CD4-positive, alpha-beta T cell treated with Interleukin-4 for 4 hours (primary cell): ENCODE data around the gene NCAM1.
"Not testable (repeated sequence)": the region's sequence is repeated elsewhere in the genome, so short reads cannot be mapped to it uniquely, and the experiment has no call there.

Experiments used
- DNase-seq: peaks from one replicate; pipeline ENCODE4 v3.0.0-alpha.2; 2020

The NCAM1 gene

GRCh38 chr11:112961146-112961668 lies at the start of gene NCAM1:
NCAM1 (plus strand) TSS chr11:112961420.
- no peak for DNase-seq

- no peak for DNase-seq
Observed at GRCh38 chr11:112922606-112923005, 38.6 kb upstream of the NCAM1 start.

GRCh38 chr11:112924836-112925235 lies 36.4 kb upstream of the NCAM1 start:
- DNase-seq: not testable (repeated sequence)

DNA sequence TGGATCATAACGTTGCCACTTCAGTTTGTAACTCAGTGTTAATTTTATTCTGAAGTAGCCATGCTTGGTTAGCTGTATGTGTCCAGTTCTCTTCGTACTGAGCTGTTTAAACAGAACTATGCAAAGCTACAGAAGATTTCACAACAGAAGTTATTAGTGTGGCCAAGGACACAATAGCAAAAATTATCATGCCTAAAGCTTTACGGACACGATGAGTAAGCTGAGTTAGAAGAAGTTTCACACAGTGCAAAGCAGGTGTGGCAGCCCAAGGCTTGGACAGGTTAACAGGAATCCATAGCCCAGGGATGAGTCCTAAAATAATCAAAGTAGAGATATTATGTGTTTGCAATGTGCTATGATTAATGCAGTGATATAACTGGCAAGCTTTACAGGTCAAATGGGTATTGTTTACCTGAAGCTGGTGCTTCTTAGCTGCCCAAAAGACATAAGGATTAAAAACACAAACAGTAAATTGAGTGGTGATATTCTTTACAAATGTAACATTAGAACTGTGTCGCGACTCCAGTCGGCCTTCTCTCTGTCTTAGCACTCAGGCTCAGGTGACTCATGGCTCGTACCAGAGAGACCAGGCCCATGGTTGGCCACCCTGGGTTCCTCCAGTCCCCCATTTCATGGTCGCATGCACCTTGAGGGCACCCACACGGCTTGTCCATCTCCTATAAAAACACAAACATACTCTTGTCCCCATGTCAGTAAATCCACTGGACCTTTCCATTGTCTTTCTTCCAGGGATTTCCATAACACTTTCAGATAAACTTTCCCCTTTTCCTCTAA lies 35.5 kb upstream of the NCAM1 start:
- no peak for DNase-seq

DNA sequence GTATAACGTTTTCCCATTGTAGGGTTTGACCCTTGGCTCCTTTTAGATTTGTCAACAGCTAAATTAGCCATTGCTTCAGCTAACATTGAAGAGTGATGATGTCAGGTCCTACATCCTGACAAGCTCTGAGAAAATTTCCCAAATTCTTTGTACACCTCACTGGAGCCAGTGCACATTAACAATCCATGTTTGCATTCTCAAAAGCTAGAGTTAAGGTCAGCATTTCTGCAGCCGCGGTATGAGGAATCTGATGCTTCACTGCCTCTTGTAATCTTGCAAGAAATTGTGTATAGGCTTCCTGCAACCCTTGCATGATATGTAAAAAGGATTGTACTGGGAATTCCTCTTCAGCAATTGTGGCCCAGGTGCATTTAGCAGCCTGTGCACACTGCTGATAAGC lies 33.1 kb upstream of the NCAM1 start:
- DNase-seq: no peak

- DNase-seq: no peak
Observed at GRCh38 chr11:112929432-112929831, 31.8 kb upstream of the NCAM1 start.

GRCh38 chr11:112931703-112932102 lies 29.5 kb upstream of the NCAM1 start:
- no peak for DNase-seq

- DNase-seq: no peak
Observed at GRCh38 chr11:112932593-112932992, 28.6 kb upstream of the NCAM1 start.

DNA sequence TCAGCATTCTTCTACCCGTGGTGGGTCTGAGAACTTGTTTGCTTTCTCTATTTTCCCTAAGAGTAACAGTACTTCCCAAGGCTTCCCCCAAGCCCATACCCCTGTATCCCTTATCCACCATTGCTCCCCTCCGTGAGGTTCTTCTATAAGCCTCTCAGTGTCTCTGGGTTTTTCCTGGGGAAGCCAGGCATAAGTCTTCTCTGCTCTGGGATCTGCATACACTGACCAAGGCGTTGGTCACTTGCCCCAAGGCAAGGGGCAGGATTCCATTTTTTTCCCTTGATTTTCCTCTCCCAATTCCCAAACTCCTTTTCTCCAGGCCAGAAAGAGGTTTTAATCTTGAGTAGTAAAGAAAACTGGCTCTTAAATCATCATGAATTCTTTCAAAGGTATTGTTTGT lies 27.2 kb upstream of the NCAM1 start:
- no peak for DNase-seq

GRCh38 chr11:112941104-112941503 lies 20.1 kb upstream of the NCAM1 start:
- DNase-seq: no peak

GRCh38 chr11:112942966-112943643 lies 18.1 kb upstream of the NCAM1 start:
- no peak for DNase-seq

- DNase-seq: no peak
Observed at GRCh38 chr11:112946866-112947265, 14.4 kb upstream of the NCAM1 start.

DNA sequence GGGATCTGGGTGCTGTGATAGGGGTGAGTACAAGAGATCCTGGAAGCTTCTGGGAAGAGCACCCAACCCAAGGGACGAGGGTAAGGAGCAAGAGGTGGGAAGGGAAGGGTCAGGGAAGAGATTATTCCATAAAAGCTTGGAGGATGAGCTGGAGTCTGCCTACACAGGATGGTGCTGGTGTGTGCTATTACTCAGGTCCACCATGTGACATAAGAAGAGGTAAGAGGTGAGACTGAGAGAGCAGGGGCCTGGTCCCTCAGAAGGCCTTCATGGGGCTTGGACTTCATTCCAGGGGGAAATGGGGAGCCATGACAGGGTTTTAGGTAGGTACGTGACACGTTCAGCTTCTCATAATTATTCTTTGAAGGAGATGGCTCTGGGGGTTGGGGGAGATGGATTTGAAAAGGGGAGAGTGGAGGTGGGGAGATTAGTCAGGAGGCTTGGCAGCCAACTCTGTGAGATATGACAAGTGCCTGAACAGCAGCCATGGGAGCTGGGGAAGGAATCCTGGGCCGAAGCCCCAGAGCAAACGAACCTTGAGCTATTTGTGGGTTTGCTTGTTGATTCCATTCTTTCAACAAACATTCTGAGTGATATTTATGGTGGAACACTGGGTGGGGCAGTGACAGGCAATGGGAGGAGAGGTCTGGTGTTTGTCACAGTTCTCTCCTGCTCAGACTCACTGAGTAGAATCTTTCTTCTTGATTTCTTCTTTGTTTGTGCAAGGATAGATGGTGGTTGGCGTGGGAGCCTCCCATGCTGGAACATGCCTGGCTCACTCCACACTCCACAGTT lies 11.2 kb upstream of the NCAM1 start:
- DNase-seq: no peak

DNA sequence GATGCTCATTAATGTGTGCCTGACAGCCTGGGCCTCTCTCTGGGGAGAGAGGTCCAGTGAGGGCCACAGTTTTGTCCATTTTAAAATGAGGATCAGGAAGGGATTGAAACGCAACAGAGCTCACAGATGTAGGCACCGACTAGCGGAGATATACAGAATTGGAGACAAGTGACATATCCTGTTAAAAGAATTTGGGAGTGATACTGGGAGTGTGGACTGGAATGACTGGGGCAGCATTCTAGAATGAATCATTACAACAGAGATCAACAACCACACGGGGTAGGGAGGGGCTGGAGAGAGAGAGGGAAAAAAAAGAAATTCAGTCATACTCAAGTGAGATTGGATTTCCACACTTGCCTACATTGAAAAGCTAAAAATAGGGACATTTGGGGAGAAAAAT lies 2.5 kb upstream of the NCAM1 start:
- no peak for DNase-seq

DNA sequence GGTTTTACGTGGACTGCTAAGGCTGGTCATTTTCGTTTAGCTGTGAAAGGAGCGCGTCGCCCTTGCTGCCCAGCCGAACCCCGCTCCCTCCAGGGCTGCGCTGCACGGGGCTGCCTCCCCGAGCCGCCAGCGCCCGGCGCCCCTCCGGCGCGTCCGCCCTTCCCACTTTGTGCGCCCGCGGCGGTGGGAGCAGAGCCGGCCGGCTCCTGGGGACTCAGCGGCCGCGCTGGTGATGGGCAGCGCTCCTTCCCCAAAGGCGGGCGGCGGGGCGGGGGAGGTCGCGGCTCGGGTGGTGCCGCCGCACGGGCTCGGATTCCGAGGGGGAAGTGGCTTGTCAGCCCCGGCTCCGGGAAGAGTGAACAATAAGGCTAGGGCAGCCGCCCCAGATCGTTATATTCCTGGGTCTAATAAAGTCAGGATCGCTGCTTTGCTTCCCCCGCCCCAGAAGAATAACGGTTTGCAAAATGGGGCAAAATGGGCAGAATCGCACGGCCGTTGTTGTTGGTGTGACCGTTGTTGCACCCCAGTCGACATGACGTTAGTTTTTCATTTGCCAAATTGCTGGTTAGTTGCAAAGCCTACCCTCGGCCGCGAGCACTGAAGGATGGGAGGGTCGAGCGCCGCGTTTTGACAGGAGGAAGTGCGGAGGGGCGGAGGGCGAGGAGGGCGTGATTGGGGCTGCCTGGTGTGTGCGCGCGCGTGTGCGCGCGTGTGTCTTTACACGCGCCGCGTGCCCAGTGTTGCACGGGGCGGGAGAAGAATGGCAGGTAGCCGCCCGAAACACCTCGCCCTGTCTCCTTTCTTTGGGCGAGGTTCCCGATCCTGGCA lies 745 bp downstream of the NCAM1 start:
- no peak for DNase-seq

DNA sequence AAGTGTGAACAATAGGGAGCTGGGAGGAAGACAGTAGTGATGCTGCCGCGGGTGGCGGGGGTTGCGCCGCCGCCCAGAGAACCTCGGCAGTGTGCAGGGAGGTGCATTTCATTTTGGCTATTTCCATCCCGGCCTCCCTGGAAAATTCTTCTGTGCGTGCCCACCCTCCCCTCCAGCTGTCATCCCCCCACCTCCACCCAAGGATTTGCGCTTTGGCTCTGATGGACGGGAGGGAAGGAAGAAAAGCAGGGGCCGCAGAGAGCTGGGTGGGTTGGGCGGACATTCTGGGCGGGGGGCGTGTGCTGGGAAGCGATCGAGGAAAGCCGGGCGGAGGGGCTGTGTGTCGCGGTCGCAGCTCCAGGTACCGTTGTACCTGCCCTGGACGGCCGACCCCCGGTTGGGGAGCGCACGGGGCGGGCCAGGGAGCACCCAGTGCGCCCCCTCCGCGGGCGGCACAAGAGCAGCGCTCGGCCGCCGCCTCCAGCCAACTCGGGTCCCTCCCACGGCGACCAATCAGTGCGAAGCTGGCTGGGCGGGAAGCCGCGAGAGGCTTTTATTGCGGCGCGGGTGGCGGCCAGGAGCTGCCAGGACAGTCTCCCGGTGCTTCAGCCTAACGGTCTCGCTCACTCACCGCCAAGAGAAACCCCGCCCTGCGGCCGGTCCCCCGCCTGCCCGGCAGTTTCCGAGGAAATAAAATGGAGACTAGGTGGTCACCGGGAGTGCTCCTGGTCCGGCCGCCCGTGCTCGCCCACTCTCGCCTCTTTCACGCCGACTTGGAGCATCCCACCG lies 1.6 kb downstream of the NCAM1 start:
- DNase-seq: no peak

DNA sequence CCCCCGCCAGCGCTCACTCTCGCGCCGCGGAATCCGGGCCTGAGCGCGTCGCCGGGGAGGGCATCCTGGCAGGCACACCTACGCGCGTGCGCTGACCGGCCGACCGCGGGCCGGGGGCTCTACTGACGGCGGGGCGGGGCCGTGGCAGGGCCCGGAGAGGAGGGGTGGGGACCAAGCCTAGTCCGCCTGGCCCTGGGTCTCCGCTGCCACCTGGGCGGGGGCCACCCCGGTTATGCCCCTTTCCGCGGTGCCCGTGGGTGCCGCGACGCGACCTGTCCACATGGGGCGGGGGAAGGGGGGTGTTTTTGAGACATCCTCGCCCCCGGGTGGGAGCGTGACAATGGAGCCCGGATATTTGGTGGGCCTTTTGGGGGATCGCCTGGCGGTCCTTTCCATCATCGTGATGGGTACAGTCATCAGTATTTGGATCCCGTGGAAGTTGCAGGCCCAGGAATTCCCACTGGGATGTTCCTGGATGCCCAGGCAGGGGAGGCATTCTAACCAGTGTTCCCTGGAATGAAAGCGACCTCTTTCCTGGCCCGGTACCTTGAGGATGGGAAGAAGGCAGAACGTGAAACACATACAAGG lies 2.2 kb downstream of the NCAM1 start:
- no peak for DNase-seq

DNA sequence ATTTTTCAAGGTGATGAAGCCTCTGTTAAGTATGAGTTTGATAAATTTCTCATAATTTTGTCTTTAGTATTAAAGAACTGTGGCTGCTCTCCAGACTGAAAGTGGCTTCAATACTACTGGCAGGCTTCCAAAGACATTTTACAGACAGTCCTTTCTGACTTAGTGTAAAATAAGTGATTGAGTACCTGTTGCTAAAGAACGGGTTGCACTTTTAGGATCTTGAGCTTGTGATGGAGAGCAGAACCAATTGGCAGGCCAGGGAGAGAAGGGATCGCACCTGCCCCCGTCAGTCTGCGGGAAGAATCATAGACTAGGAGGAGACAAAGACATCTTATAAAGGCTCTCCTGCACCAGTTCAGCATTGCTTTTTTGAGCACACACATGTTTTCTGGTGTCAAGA lies 4.4 kb downstream of the NCAM1 start:
- DNase-seq: no peak

DNA sequence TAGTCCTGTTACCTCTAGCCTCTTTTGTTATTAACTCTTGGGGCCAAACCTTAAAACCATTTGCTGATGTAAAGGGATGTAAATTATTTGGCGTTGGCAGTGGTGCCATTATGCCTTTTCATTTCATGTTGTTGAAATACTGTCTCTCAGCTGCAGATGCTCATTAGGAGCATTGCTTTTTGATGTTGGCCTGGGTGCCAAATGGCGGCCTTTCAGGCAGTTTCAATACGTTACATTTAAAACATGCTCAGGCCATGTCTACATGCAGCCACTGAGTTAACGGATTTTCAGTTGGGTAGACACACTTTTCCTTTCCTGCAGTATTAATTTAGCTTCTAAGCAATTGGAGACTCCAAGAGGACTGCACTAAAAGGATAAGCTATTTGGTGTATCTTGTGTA lies 5.3 kb downstream of the NCAM1 start:
- no peak for DNase-seq

GRCh38 chr11:112967082-112967481 lies 5.9 kb downstream of the NCAM1 start:
- DNase-seq: no peak
